ENCODE data around the gene SLC37A3. TPM values are rescaled to one million over a fixed set of nuclear protein-coding genes. Genes with fewer than 3 reads are reported as not detected.

SLC37A3 gene
- total RNA-seq, 1 experiment from 2014 or later, result 52.7 TPM

DNA sequence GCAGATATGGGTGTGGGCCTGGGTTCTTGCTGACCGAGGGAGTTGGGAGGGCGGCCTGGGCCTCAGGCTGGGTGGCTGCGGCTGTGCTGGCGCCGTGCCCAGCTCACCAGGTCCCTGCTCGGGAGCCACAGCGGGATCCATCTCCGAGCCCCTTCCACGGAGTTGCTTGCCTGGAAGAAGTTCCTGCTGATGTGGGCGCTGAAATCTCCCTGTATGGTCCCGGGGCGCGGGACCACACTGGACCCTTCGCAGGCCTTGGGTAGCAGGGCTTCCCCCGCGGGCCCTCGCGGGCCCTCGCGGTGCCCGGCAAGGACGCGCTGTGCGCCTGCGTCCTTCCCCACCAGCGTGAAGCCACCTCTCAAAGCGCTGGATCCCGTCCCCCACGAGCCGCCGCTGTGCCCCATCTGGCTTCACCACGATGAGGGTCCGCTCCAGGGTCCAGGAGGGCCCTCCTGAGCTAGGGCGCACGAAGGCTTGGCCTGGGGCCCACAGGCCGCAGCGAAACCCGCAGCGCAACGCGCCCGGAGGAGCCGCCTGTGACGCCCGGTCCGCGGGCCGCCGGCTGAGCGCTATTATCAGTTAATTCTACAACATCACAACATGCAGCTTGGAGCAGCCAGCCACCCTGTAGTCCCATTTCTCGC is 37.0 kb upstream of the SLC37A3 start:
- Histone ChIP-seq H3K14ac (ENCODE audit: insufficient read depth, low read length) (no peak overlapping the region), H3K9me3 (ENCODE audit: control insufficient read depth, low read depth, low read length) (no peaks in the 10 kb centered on the region), H4K20me1 (ENCODE audit: control insufficient read depth, insufficient read depth, insufficient read length) (no peaks in the 10 kb centered on the region), H3K79me1 (ENCODE audit: insufficient read depth, low read depth, low read length, poor library complexity, severe bottlenecking) (no peaks in the 10 kb centered on the region), H4K91ac (ENCODE audit: insufficient read length, low read depth, low read length) (no peak overlapping the region), H3K18ac (ENCODE audit: insufficient read length, low read depth, low read length) (no peak overlapping the region), H3K56ac (ENCODE audit: insufficient read length, low read depth, low read length) (no peak overlapping the region), H2BK20ac (ENCODE audit: low read depth, low read length, poor library complexity, severe bottlenecking) (no peak overlapping the region), H2BK12ac (ENCODE audit: insufficient read length, low read depth, low read length) (no peak overlapping the region), H3K23me2 (ENCODE audit: insufficient read length, low read depth, low read length, poor library complexity, severe bottlenecking) (no peaks in the 10 kb centered on the region), H3K27me3 (ENCODE audit: insufficient read depth, low read length) (no peaks in the 10 kb centered on the region), H4K8ac (replicated peaks; ENCODE audit: insufficient read length, low read depth, low read length) (no peak overlapping the region), H3K4me1 (ENCODE audit: insufficient read depth, low read length) (no peaks in the 10 kb centered on the region), H4K5ac (ENCODE audit: insufficient read length, low read depth, low read length) (no peak overlapping the region), H3T11ph (ENCODE audit: low read length) (no peak overlapping the region), H2BK5ac (ENCODE audit: insufficient read length, low read length) (no peak overlapping the region), H3K4ac (ENCODE audit: low read depth, low read length) (no peak overlapping the region), H3K79me2 (ENCODE audit: insufficient read depth, low read length) (no peaks in the 10 kb centered on the region), H3K9ac (ENCODE audit: extremely low read depth, insufficient read length, low read length) (no peak overlapping the region), H2AK5ac (ENCODE audit: insufficient read length, low read length) (no peak overlapping the region), H2AFZ (ENCODE audit: low read length) (no peak overlapping the region), H3K4me2 (ENCODE audit: insufficient read depth, insufficient read length, low read length) (no peak overlapping the region), H3K23ac (ENCODE audit: insufficient read length, low read depth, low read length) (no peak overlapping the region), H2BK120ac (ENCODE audit: low read depth, low read length, poor library complexity, severe bottlenecking) (no peak overlapping the region), H3K27ac (ENCODE audit: insufficient read length, low read depth, low read length) (no peak overlapping the region), H2BK15ac (ENCODE audit: low read depth, low read length) (no peak overlapping the region)
- TF ChIP-seq, protein P1, sequence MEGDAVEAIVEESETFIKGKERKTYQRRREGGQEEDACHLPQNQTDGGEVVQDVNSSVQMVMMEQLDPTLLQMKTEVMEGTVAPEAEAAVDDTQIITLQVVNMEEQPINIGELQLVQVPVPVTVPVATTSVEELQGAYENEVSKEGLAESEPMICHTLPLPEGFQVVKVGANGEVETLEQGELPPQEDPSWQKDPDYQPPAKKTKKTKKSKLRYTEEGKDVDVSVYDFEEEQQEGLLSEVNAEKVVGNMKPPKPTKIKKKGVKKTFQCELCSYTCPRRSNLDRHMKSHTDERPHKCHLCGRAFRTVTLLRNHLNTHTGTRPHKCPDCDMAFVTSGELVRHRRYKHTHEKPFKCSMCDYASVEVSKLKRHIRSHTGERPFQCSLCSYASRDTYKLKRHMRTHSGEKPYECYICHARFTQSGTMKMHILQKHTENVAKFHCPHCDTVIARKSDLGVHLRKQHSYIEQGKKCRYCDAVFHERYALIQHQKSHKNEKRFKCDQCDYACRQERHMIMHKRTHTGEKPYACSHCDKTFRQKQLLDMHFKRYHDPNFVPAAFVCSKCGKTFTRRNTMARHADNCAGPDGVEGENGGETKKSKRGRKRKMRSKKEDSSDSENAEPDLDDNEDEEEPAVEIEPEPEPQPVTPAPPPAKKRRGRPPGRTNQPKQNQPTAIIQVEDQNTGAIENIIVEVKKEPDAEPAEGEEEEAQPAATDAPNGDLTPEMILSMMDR (conservative IDR thresholded peaks at IDR 0.05), result no peak
- H3K27me3 Mint-ChIP-seq (ENCODE audit: low read depth), result no peaks in the 10 kb centered on the region
- no peaks in the 10 kb centered on the region for H3K4me1 Mint-ChIP-seq
- peak; percentile 54 for DNase-seq
- H3K4me3 Mint-ChIP-seq, result no peak overlapping the region
- WGBS (ENCODE audit: extremely low coverage, insufficient read length, low lambda C conversion rate), result no CpG with 5 or more reads among the region's 51 CpGs
- H3K36me3 Mint-ChIP-seq (ENCODE audit: insufficient read depth in 1 of 3, low read depth in 3 of 3), result peaks cover 3 to 4% (median 3%) of the 10 kb centered on the region in 3 experiments; a peak in 5 of 7 replicates
- H3K27ac Mint-ChIP-seq, result peak overlapping the region in 1 of 3 experiments; percentile 40; a peak in 2 of 7 replicates
- peaks cover 3% of the 10 kb centered on the region in 2 experiments; a peak in 4 of 5 replicates for H3K9me3 Mint-ChIP-seq

All from H9 (cell line).